Astrocyte (in vitro differentiated cells and primary cell): ENCODE data around the gene HS3ST6. TPM values are rescaled to one million over a fixed set of nuclear protein-coding genes. Genes with fewer than 3 reads are reported as not detected.

Source experiments
- DNase-seq: peaks from one replicate; pipeline ENCODE4 v3.0.0-alpha.2; 2010; ENCODE audit warnings: low read depth
- FAIRE-seq: peaks from 2 replicates; lab custom pipeline; 2011; peaks lifted over from hg19 to GRCh38; lab: Jason Lieb, UNC
- H2AFZ ChIP-seq: 2 replicates; pipeline ENCODE4 v1.6.0; 2012; ENCODE audit warnings: low read depth, low read length, inconsistent platforms
- H3K27ac ChIP-seq: 2 replicates; pipeline ENCODE4 v1.5.1; 2011; ENCODE audit warnings: low read depth, low read length, inconsistent platforms
- H3K27me3 ChIP-seq: 2 replicates; pipeline ENCODE4 v1.6.0; 2011; ENCODE audit warnings: low read length, inconsistent platforms; ENCODE audit not compliant: insufficient read depth
- H3K36me3 ChIP-seq: 2 replicates; pipeline ENCODE4 v1.5.1; 2011; ENCODE audit warnings: low read length, inconsistent platforms; ENCODE audit not compliant: insufficient read depth
- H3K4me1 ChIP-seq: 2 replicates; pipeline ENCODE4 v1.5.1; 2011; ENCODE audit warnings: low read length, inconsistent platforms; ENCODE audit not compliant: insufficient read depth
- H3K4me2 ChIP-seq: 2 replicates; pipeline ENCODE4 v1.6.0; 2012; ENCODE audit warnings: low read length, inconsistent platforms
- H3K4me3 ChIP-seq: 2 replicates; pipeline ENCODE4 v1.5.1; 2011; ENCODE audit warnings: low read depth, mild to moderate bottlenecking, low read length, inconsistent platforms; ENCODE audit not compliant: insufficient read depth
- H3K79me2 ChIP-seq: 2 replicates; pipeline ENCODE4 v1.6.0; 2012; ENCODE audit warnings: mild to moderate bottlenecking, low read length, inconsistent platforms; ENCODE audit not compliant: insufficient read depth
- H3K9ac ChIP-seq: 2 replicates; pipeline ENCODE4 v1.6.0; 2012; ENCODE audit warnings: mild to moderate bottlenecking, low read length, inconsistent platforms
- H3K9me3 ChIP-seq: 2 replicates; pipeline ENCODE4 v1.5.1; 2012; ENCODE audit warnings: low read depth, mild to moderate bottlenecking, low read length, inconsistent platforms; ENCODE audit not compliant: insufficient read depth
- H4K20me1 ChIP-seq: 2 replicates; pipeline ENCODE4 v1.6.0; 2012; ENCODE audit warnings: low read length, inconsistent platforms; ENCODE audit not compliant: insufficient read depth
- H3K27ac Mint-ChIP-seq: one replicate; pipeline ENCODE4 v1.8.0; 2021; ENCODE audit warnings: mild to moderate bottlenecking, mixed read lengths; ENCODE audit not compliant: unreplicated experiment
- H3K27me3 Mint-ChIP-seq: one replicate; pipeline ENCODE4 v1.8.0; 2021; ENCODE audit warnings: low read depth, mixed read lengths; ENCODE audit not compliant: unreplicated experiment
- H3K36me3 Mint-ChIP-seq: one replicate; pipeline ENCODE4 v1.8.0; 2021; ENCODE audit warnings: low read depth, mixed read lengths; ENCODE audit not compliant: unreplicated experiment
- H3K4me1 Mint-ChIP-seq: one replicate; pipeline ENCODE4 v1.8.0; 2021; ENCODE audit warnings: low read depth, mixed read lengths; ENCODE audit not compliant: unreplicated experiment
- H3K4me3 Mint-ChIP-seq: one replicate; pipeline ENCODE4 v1.8.0; 2021; ENCODE audit warnings: mild to moderate bottlenecking, moderate library complexity, mixed read lengths; ENCODE audit not compliant: unreplicated experiment
- H3K9me3 Mint-ChIP-seq: one replicate; pipeline ENCODE4 v1.8.0; 2021; ENCODE audit warnings: mild to moderate bottlenecking, mixed read lengths; ENCODE audit not compliant: unreplicated experiment
- EZH2 ChIP-seq: IDR thresholded peaks from 2 replicates; pipeline ENCODE4 v1.6.1; 2012; ENCODE audit warnings: mild to moderate bottlenecking, low read length, inconsistent platforms; ENCODE audit not compliant: insufficient read depth
- total RNA-seq: library from RNA; stranded (reverse); gene quantifications from 2 replicates; pipeline ENCODE4 v1.2.1, GENCODE V29; 2021
- TF ChIP-seq, protein P1 (sequence below): IDR thresholded peaks from 2 replicates; pipeline ENCODE4 v1.5.1; 2011; ENCODE audit warnings: low read depth, mild to moderate bottlenecking, inconsistent platforms, low read length, moderate library complexity; ENCODE audit not compliant: insufficient read depth

The HS3ST6 gene
- total RNA-seq, 1 donor from 2014 or later = not detected

DNA sequence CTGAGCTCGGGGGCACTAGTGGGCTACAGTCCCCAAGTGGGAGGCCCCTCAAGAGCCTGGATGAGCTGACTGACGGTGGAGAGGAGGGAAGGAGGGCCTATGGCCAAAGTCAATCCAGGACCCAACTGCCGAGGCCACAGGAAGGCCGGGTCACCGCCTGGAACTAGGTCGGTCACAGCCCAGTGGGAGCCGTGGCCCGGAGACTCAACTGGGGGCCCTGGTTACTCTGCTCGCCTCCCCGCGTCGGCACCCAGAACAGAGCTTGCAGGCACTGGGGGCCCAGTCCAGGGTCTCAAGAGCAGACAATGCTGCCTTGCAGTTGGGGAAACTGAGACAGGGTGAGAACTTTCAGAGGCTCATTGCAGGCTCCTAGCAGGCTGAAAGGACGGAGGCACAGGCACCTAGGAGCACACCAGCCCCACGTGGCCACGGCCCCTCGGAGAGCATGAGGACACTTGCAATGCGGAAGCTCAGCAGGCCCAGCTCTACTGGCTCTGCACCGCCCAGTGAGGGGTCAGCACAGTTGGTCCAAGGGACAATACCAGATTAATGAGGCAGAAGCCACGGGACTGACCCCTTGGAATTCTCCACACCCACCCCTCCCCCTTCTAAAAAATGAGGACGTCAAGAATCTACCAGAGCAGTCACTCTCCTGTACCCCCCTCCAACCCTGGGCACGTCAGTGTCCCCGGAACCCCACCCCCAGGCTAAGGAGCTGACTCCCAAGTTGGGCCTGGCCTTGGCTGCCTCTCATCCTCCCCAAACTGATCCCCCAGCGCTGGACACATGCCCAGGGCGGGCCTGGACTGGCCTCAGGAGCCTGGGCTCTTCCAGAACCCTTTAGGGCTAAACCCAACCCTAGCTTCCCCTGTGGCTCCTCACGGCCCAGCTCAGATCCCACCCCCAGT, 2.2 kb downstream of the HS3ST6 start:
- no peak overlapping the region for H3K9ac ChIP-seq
- no peak overlapping the region for H3K4me2 ChIP-seq
- no peaks in the 10 kb centered on the region for H3K9me3 Mint-ChIP-seq
- no peak overlapping the region for H3K27ac Mint-ChIP-seq
- no peaks in the 10 kb centered on the region for H3K4me1 Mint-ChIP-seq
- H4K20me1 ChIP-seq = no peaks in the 10 kb centered on the region
- H3K9me3 ChIP-seq = no peaks in the 10 kb centered on the region
- FAIRE-seq = no peak
- no peak overlapping the region for H3K27ac ChIP-seq
- H3K4me1 ChIP-seq = no peaks in the 10 kb centered on the region
- no peaks in the 10 kb centered on the region for H3K36me3 ChIP-seq
- no peak overlapping the region for H3K4me3 ChIP-seq
- no peak for DNase-seq
- peaks cover 51% of the 10 kb centered on the region for H3K27me3 Mint-ChIP-seq
- no peak for TF ChIP-seq EZH2
- TF ChIP-seq, protein P1, sequence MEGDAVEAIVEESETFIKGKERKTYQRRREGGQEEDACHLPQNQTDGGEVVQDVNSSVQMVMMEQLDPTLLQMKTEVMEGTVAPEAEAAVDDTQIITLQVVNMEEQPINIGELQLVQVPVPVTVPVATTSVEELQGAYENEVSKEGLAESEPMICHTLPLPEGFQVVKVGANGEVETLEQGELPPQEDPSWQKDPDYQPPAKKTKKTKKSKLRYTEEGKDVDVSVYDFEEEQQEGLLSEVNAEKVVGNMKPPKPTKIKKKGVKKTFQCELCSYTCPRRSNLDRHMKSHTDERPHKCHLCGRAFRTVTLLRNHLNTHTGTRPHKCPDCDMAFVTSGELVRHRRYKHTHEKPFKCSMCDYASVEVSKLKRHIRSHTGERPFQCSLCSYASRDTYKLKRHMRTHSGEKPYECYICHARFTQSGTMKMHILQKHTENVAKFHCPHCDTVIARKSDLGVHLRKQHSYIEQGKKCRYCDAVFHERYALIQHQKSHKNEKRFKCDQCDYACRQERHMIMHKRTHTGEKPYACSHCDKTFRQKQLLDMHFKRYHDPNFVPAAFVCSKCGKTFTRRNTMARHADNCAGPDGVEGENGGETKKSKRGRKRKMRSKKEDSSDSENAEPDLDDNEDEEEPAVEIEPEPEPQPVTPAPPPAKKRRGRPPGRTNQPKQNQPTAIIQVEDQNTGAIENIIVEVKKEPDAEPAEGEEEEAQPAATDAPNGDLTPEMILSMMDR = no peak
- H3K36me3 Mint-ChIP-seq = no peaks in the 10 kb centered on the region
- H2AFZ ChIP-seq = no peak overlapping the region
- H3K79me2 ChIP-seq = no peaks in the 10 kb centered on the region
- peaks cover 51% of the 10 kb centered on the region for H3K27me3 ChIP-seq
- no peak overlapping the region for H3K4me3 Mint-ChIP-seq

DNA sequence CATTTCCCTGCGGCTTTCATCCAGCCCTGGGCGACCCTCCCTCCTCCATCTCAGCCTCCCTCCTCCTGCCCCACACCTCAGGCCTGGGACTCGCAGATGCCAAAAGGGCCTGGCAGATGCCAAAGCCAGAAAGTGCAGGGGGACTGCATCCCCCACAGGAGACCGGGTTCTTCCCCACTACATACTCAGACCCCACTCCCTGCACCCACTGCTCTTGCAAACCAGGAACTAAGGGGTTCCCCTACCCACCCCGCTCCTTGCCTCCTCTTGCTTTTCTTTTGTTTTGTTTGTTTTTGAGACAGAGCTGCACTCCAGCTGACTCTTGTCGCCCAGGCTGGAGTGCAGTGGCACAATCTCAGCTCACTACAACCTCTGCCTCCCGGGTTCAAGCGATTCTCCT, 3.2 kb downstream of the HS3ST6 start:
- Mint-ChIP-seq H3K9me3 (no peaks in the 10 kb centered on the region), H3K36me3 (no peaks in the 10 kb centered on the region), H3K4me3 (no peak overlapping the region), H3K27ac (no peak overlapping the region), H3K4me1 (no peaks in the 10 kb centered on the region), H3K27me3 (peaks cover 41% of the 10 kb centered on the region)
- TF ChIP-seq, protein P1 = no peak
- TF ChIP-seq EZH2 = no peak
- Histone ChIP-seq H3K4me1 (no peaks in the 10 kb centered on the region), H3K27ac (no peak overlapping the region), H3K27me3 (peaks cover 42% of the 10 kb centered on the region), H2AFZ (no peak overlapping the region), H3K4me3 (no peak overlapping the region), H3K36me3 (no peaks in the 10 kb centered on the region), H4K20me1 (no peaks in the 10 kb centered on the region), H3K4me2 (no peak overlapping the region), H3K9me3 (no peaks in the 10 kb centered on the region), H3K9ac (no peak overlapping the region), H3K79me2 (no peaks in the 10 kb centered on the region)
- FAIRE-seq (no peak), DNase-seq (no peak)

DNA sequence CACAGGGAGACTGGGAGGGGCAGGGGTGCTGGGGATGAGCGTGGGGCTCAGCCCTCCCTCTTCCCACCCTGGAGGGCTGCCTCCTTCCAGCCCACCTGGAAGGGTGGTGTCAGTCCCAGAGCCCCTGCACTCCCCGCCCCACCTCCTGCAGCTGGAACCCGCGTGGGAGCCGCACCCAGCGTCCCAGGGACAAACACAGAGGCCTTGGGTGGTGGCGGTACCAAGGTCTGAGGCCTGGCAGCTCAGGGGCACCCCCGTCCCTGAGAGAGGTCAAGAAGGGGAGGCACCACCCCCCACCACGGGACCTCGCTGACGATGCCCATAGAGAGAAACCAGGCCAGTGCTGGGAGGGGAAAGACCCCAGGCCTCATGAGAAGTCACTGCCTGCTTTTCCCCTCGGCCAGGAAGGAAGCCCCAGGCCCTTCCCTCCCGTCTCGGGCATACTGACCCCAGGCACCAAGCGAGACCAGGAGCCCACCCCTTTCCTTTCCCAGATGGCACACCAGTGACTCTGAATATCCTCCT, 4.1 kb downstream of the HS3ST6 start:
- Histone ChIP-seq H3K4me2 (no peak overlapping the region), H3K9ac (no peak overlapping the region), H3K4me1 (no peaks in the 10 kb centered on the region), H3K9me3 (no peaks in the 10 kb centered on the region), H3K27me3 (peaks cover 33% of the 10 kb centered on the region), H4K20me1 (no peaks in the 10 kb centered on the region), H2AFZ (no peak overlapping the region), H3K36me3 (no peaks in the 10 kb centered on the region), H3K79me2 (no peaks in the 10 kb centered on the region), H3K27ac (no peak overlapping the region), H3K4me3 (no peak overlapping the region)
- Mint-ChIP-seq H3K27ac (no peak overlapping the region), H3K4me1 (no peaks in the 10 kb centered on the region), H3K4me3 (no peak overlapping the region), H3K9me3 (no peaks in the 10 kb centered on the region), H3K27me3 (peaks cover 38% of the 10 kb centered on the region), H3K36me3 (no peaks in the 10 kb centered on the region)
- no peak for DNase-seq
- FAIRE-seq = no peak
- TF ChIP-seq EZH2 = no peak
- TF ChIP-seq, protein P1 = no peak
